Measurements from ENCODE around the gene RPAP3.
"Not testable (repeated sequence)": the region's sequence is repeated elsewhere in the genome, so short reads cannot be mapped to it uniquely, and the experiment has no call there.

Gene RPAP3

GRCh38 chr12:47705229-47705565 lies 633 bp downstream of the RPAP3 start:
- no peaks in the 10 kb centered on the region for H3K27me3 Mint-ChIP-seq (ENCODE audit: low read depth)
- H3K27ac Mint-ChIP-seq = peak overlapping the region; percentile 90
- peaks cover 24% of the 10 kb centered on the region for H3K36me3 Mint-ChIP-seq (ENCODE audit: low read depth)
- H3K9me3 Mint-ChIP-seq = no peaks in the 10 kb centered on the region
- H3K4me1 Mint-ChIP-seq (ENCODE audit: low read depth) = peaks cover 44% of the 10 kb centered on the region
- H3K4me3 Mint-ChIP-seq = peak overlapping the region; percentile 98
- no peak for DNase-seq (ENCODE audit: low spot score)

- H3K4me3 Mint-ChIP-seq = peak overlapping the region; percentile 98
- H3K27ac Mint-ChIP-seq = peak overlapping the region; percentile 90
- no peaks in the 10 kb centered on the region for H3K27me3 Mint-ChIP-seq (ENCODE audit: low read depth)
- H3K4me1 Mint-ChIP-seq (ENCODE audit: low read depth) = peaks cover 44% of the 10 kb centered on the region
- DNase-seq (ENCODE audit: low spot score) = no peak
- no peaks in the 10 kb centered on the region for H3K9me3 Mint-ChIP-seq
- H3K36me3 Mint-ChIP-seq (ENCODE audit: low read depth) = peaks cover 27% of the 10 kb centered on the region
Measured at GRCh38 chr12:47704719-47705118, 1.1 kb downstream of the RPAP3 start.

- H3K4me1 Mint-ChIP-seq (ENCODE audit: low read depth) = peaks cover 21% of the 10 kb centered on the region
- H3K27ac Mint-ChIP-seq = no peak overlapping the region
- DNase-seq (ENCODE audit: low spot score) = no peak
- H3K36me3 Mint-ChIP-seq (ENCODE audit: low read depth) = peaks cover 49% of the 10 kb centered on the region
- no peaks in the 10 kb centered on the region for H3K27me3 Mint-ChIP-seq (ENCODE audit: low read depth)
- H3K4me3 Mint-ChIP-seq = no peak overlapping the region
- no peaks in the 10 kb centered on the region for H3K9me3 Mint-ChIP-seq
Measured at GRCh38 chr12:47700263-47700662, 5.6 kb downstream of the RPAP3 start.

- H3K36me3 Mint-ChIP-seq (ENCODE audit: low read depth) = peaks cover 55% of the 10 kb centered on the region
- no peaks in the 10 kb centered on the region for H3K27me3 Mint-ChIP-seq (ENCODE audit: low read depth)
- DNase-seq (ENCODE audit: low spot score) = no peak
- no peak overlapping the region for H3K27ac Mint-ChIP-seq
- no peak overlapping the region for H3K4me3 Mint-ChIP-seq
- no peaks in the 10 kb centered on the region for H3K9me3 Mint-ChIP-seq
- H3K4me1 Mint-ChIP-seq (ENCODE audit: low read depth) = peaks cover 17% of the 10 kb centered on the region
Measured at GRCh38 chr12:47698631-47699030, 7.2 kb downstream of the RPAP3 start.

- no peaks in the 10 kb centered on the region for H3K27me3 Mint-ChIP-seq (ENCODE audit: low read depth)
- no peak for DNase-seq (ENCODE audit: low spot score)
- H3K4me3 Mint-ChIP-seq = no peak overlapping the region
- H3K27ac Mint-ChIP-seq = no peak overlapping the region
- H3K36me3 Mint-ChIP-seq (ENCODE audit: low read depth) = peaks cover 55% of the 10 kb centered on the region
- H3K4me1 Mint-ChIP-seq (ENCODE audit: low read depth) = peaks cover 13% of the 10 kb centered on the region
- H3K9me3 Mint-ChIP-seq = no peaks in the 10 kb centered on the region
Measured at GRCh38 chr12:47698055-47698454, 7.8 kb downstream of the RPAP3 start.

GRCh38 chr12:47689215-47689614 lies 16.6 kb downstream of the RPAP3 start:
- Mint-ChIP-seq H3K36me3 (ENCODE audit: low read depth) (peaks cover 38% of the 10 kb centered on the region), H3K4me3 (no peak overlapping the region), H3K27ac (no peak overlapping the region), H3K27me3 (ENCODE audit: low read depth) (no peaks in the 10 kb centered on the region), H3K9me3 (no peaks in the 10 kb centered on the region), H3K4me1 (ENCODE audit: low read depth) (peaks cover 5% of the 10 kb centered on the region)
- no peak for DNase-seq (ENCODE audit: low spot score)

- no peaks in the 10 kb centered on the region for H3K4me1 Mint-ChIP-seq (ENCODE audit: low read depth)
- no peaks in the 10 kb centered on the region for H3K27me3 Mint-ChIP-seq (ENCODE audit: low read depth)
- no peak overlapping the region for H3K27ac Mint-ChIP-seq
- H3K4me3 Mint-ChIP-seq = no peak overlapping the region
- no peak for DNase-seq (ENCODE audit: low spot score)
- peaks cover 30% of the 10 kb centered on the region for H3K36me3 Mint-ChIP-seq (ENCODE audit: low read depth)
- H3K9me3 Mint-ChIP-seq = no peaks in the 10 kb centered on the region
Measured at GRCh38 chr12:47687636-47688035, 18.2 kb downstream of the RPAP3 start.

GRCh38 chr12:47686645-47687240 lies 19.1 kb downstream of the RPAP3 start:
- DNase-seq (ENCODE audit: low spot score) = no peak
- Mint-ChIP-seq H3K4me3 (no peak overlapping the region), H3K36me3 (ENCODE audit: low read depth) (peaks cover 23% of the 10 kb centered on the region), H3K4me1 (ENCODE audit: low read depth) (no peaks in the 10 kb centered on the region), H3K27ac (no peak overlapping the region), H3K27me3 (ENCODE audit: low read depth) (no peaks in the 10 kb centered on the region), H3K9me3 (no peaks in the 10 kb centered on the region)

GRCh38 chr12:47679785-47680184 lies 26.0 kb downstream of the RPAP3 start:
- Mint-ChIP-seq H3K27me3 (ENCODE audit: low read depth) (no peaks in the 10 kb centered on the region), H3K36me3 (ENCODE audit: low read depth) (peaks cover 59% of the 10 kb centered on the region), H3K4me3 (no peak overlapping the region), H3K4me1 (ENCODE audit: low read depth) (peaks cover 15% of the 10 kb centered on the region), H3K9me3 (no peaks in the 10 kb centered on the region), H3K27ac (no peak overlapping the region)
- no peak for DNase-seq (ENCODE audit: low spot score)

GRCh38 chr12:47672068-47672467 lies 33.8 kb downstream of the RPAP3 start:
- DNase-seq (ENCODE audit: low spot score) = no peak
- no peaks in the 10 kb centered on the region for H3K27me3 Mint-ChIP-seq (ENCODE audit: low read depth)
- peaks cover 9% of the 10 kb centered on the region for H3K4me1 Mint-ChIP-seq (ENCODE audit: low read depth)
- no peak overlapping the region for H3K4me3 Mint-ChIP-seq
- H3K9me3 Mint-ChIP-seq = no peaks in the 10 kb centered on the region
- H3K27ac Mint-ChIP-seq = no peak overlapping the region
- peaks cover 54% of the 10 kb centered on the region for H3K36me3 Mint-ChIP-seq (ENCODE audit: low read depth)

- peaks cover 36% of the 10 kb centered on the region for H3K36me3 Mint-ChIP-seq (ENCODE audit: low read depth)
Measured at GRCh38 chr12:47667935-47668334, 37.9 kb downstream of the RPAP3 start.

GRCh38 chr12:47652521-47653234 lies 53.2 kb downstream of the RPAP3 start:
- no peak for DNase-seq (ENCODE audit: low spot score)
- Mint-ChIP-seq H3K27ac (no peak overlapping the region), H3K9me3 (no peaks in the 10 kb centered on the region), H3K4me3 (no peak overlapping the region), H3K36me3 (ENCODE audit: low read depth) (no peaks in the 10 kb centered on the region), H3K27me3 (ENCODE audit: low read depth) (no peaks in the 10 kb centered on the region), H3K4me1 (ENCODE audit: low read depth) (peaks cover 9% of the 10 kb centered on the region)

More at GRCh38 chr12:47667935-47668334, 37.9 kb downstream of the RPAP3 start:
- H3K27me3 Mint-ChIP-seq (ENCODE audit: low read depth); H3K27ac Mint-ChIP-seq; DNase-seq (ENCODE audit: low spot score); H3K9me3 Mint-ChIP-seq; H3K4me1 Mint-ChIP-seq (ENCODE audit: low read depth); H3K4me3 Mint-ChIP-seq: not testable (repeated sequence)

- H3K36me3 Mint-ChIP-seq (ENCODE audit: low read depth) = peaks cover 2% of the 10 kb centered on the region
- no peaks in the 10 kb centered on the region for H3K9me3 Mint-ChIP-seq
- H3K27ac Mint-ChIP-seq = peak overlapping the region; percentile 9
- H3K27me3 Mint-ChIP-seq (ENCODE audit: low read depth) = no peaks in the 10 kb centered on the region
- DNase-seq (ENCODE audit: low spot score) = peak; percentile 36
- H3K4me3 Mint-ChIP-seq = peak overlapping the region; percentile 46
- peaks cover 9% of the 10 kb centered on the region for H3K4me1 Mint-ChIP-seq (ENCODE audit: low read depth)
Measured at GRCh38 chr12:47651368-47652254, 54.2 kb downstream of the RPAP3 start.

GRCh38 chr12:47650469-47650868 lies 55.4 kb downstream of the RPAP3 start:
- H3K27me3 Mint-ChIP-seq (ENCODE audit: low read depth) = no peaks in the 10 kb centered on the region
- H3K27ac Mint-ChIP-seq = no peak overlapping the region
- peaks cover 9% of the 10 kb centered on the region for H3K4me1 Mint-ChIP-seq (ENCODE audit: low read depth)
- no peak overlapping the region for H3K4me3 Mint-ChIP-seq
- peaks cover 2% of the 10 kb centered on the region for H3K36me3 Mint-ChIP-seq (ENCODE audit: low read depth)
- no peaks in the 10 kb centered on the region for H3K9me3 Mint-ChIP-seq
- DNase-seq (ENCODE audit: low spot score) = no peak
